Esophagus muscularis mucosa (tissue), 4 donors: ENCODE measurements around the gene YPEL4. TPM values are rescaled to one million over a fixed set of nuclear protein-coding genes. Genes with fewer than 3 reads are reported as not detected.

Experiments used
- DNase-seq: peaks from one replicate; pipeline ENCODE4 v3.0.0-alpha.2; 2017; ENCODE audit errors: extremely low spot score
- H3K27ac ChIP-seq, 4 donors: fragments of 200-600 bp; sonication (generic); replicated peaks in 1 of 4; 1 replicate in 3 of 4; 2 replicates in 1 of 4; pipeline ENCODE4 v1.5.1; 2016 to 2019; ENCODE audit warnings: mild to moderate bottlenecking in 1 of 4
- H3K27me3 ChIP-seq, 4 donors: fragments of 200-600 bp; sonication (generic); one replicate each; pipeline versions ENCODE4 v1.5.1 to v1.6.0; 2016 to 2019
- H3K36me3 ChIP-seq, 4 donors: fragments of 200-600 bp; sonication (generic); one replicate each; pipeline ENCODE4 v1.5.1; 2016 to 2019
- H3K4me1 ChIP-seq, 4 donors: fragments of 200-600 bp; sonication (generic); one replicate each; pipeline ENCODE4 v1.5.1; 2016 to 2019
- H3K4me3 ChIP-seq, 4 donors: fragments of 200-600 bp; sonication (generic); 1 replicate in 2 of 4; 2 replicates in 2 of 4; pipeline ENCODE4 v1.5.1; 2016 to 2019; ENCODE audit warnings: mild to moderate bottlenecking in 4 of 4, moderate library complexity in 1 of 4
- H3K9me3 ChIP-seq, 4 donors: fragments of 200-600 bp; sonication (generic); 1 replicate in 3 of 4; 2 replicates in 1 of 4; pipeline ENCODE4 v1.5.1; 2016 to 2019
- CTCF ChIP-seq, 3 experiments: fragments of 200-600 bp in 2 of 3; fragments of 450-650 bp in 1 of 3; sonication (generic) in 2 of 3; IDR thresholded peaks; one replicate each; pipeline ENCODE4 v1.5.1; 2017 to 2019; ENCODE audit warnings: antibody characterized with exemption in 3 of 3, mild to moderate bottlenecking in 2 of 3, moderate library complexity in 1 of 3
- EP300 ChIP-seq: sonication (generic); formaldehyde crosslinking; IDR thresholded peaks from one replicate; pipeline ENCODE4 v1.6.1; 2017; ENCODE audit warnings: antibody characterized with exemption
- POLR2A ChIP-seq: fragments of 450-650 bp; IDR thresholded peaks from one replicate; pipeline ENCODE4 v1.6.1; 2017; ENCODE audit warnings: antibody characterized with exemption, moderate library complexity, mild to moderate bottlenecking, low read depth
- POLR2AphosphoS5 ChIP-seq, 2 donors: sonication (generic); formaldehyde crosslinking; IDR thresholded peaks; one replicate each; pipeline ENCODE4 v1.6.1; 2017; ENCODE audit warnings: antibody characterized with exemption in 2 of 2
- WGBS: methylation state at CpG from one replicate; pipeline ENCODE4 v1.1.5; 2018; 5-methylcytosine and 5-hydroxymethylcytosine counted together
- intact Hi-C: fragments of 100-400 bp; cut with DNase I; formaldehyde crosslinking; loops from one replicate; pipeline ENCODE4 v1.15.1; 2023
- total RNA-seq, 4 donors: library from RNA; depleted of rRNA; stranded (reverse); fragments of >200 nt; gene quantifications; one replicate each; pipeline versions ENCODE4 v1.1.0 to v1.2.1, GENCODE V29; 2016

YPEL4 gene
- total RNA-seq, 4 donors from 2014 or later, result 0.50 to 2.5 (median 1.0) TPM

- Histone ChIP-seq H3K4me3 (no peak overlapping the region), H3K27ac (no peak overlapping the region), H3K9me3 (no peaks in the 10 kb centered on the region), H3K27me3 (no peaks in the 10 kb centered on the region), H3K4me1 (no peaks in the 10 kb centered on the region), H3K36me3 (peaks cover 33 to 66% (median 61%) of the 10 kb centered on the region in 4 donors)
- no peak for DNase-seq
- intact Hi-C loops, result no loop called here
- 67% methylated on average over 1 of the region's 1 CpG for WGBS
- TF ChIP-seq POLR2AphosphoS5 (IDR thresholded peaks at IDR 0.05) (no peak), EP300 (no peak), CTCF (IDR thresholded peaks at IDR 0.05) (no peak), POLR2A (no peak)
Observed at GRCh38 chr11:57615308-57615707, 34.4 kb downstream of the YPEL4 start.

DNA sequence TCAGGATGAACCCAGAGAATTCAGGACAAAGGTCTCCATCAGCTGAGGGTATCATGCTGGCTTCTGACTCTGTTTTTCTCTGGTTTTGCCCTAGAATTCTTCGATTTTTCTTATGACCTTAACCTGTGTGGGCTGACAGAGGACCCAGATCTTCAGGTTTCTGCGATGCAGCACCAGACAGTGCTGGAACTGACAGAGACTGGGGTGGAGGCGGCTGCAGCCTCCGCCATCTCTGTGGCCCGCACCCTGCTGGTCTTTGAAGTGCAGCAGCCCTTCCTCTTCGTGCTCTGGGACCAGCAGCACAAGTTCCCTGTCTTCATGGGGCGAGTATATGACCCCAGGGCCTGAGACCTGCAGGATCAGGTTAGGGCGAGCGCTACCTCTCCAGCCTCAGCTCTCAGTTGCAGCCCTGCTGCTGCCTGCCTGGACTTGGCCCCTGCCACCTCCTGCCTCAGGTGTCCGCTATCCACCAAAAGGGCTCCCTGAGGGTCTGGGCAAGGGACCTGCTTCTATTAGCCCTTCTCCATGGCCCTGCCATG lies 35.4 kb downstream of the YPEL4 start:
- Histone ChIP-seq H3K27ac (no peak overlapping the region), H3K4me1 (no peaks in the 10 kb centered on the region), H3K4me3 (no peak overlapping the region), H3K36me3 (peaks cover 30 to 75% (median 63%) of the 10 kb centered on the region in 4 donors), H3K9me3 (no peaks in the 10 kb centered on the region), H3K27me3 (no peaks in the 10 kb centered on the region)
- WGBS, result 86% methylated on average over 9 of the region's 10 CpGs
- intact Hi-C loops, result no loop called here
- no peak for TF ChIP-seq POLR2AphosphoS5 (IDR thresholded peaks at IDR 0.05)
- TF ChIP-seq POLR2A, result no peak
- TF ChIP-seq CTCF (IDR thresholded peaks at IDR 0.05), result no peak
- TF ChIP-seq EP300, result no peak
- no peak for DNase-seq

DNA sequence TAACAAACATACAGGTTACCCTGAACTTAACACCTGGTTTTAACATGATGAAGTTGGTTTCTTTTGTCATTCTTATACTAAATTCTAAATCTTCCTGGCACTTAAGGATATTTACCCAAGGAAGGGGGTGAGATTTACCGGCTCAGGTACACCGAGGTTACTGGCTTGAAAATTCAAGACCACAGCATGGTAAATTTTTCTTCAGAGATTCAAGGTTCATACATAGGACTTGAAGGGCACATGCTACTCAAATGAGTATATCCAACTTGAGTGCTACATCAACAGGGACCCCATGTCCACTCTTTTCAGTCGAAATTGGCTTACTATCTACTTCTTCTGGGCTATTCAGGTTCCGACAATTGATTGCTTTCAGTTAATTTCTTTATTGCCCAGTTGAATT lies 39.5 kb downstream of the YPEL4 start:
- WGBS, result 98% methylated on average over 4 of the region's 4 CpGs
- H3K4me1 ChIP-seq, result no peaks in the 10 kb centered on the region
- no peak for DNase-seq
- H3K27ac ChIP-seq, result no peak overlapping the region
- intact Hi-C loops, result no loop called here
- H3K9me3 ChIP-seq, result no peaks in the 10 kb centered on the region
- no peak overlapping the region for H3K4me3 ChIP-seq
- H3K36me3 ChIP-seq, result peaks cover 53 to 99% (median 76%) of the 10 kb centered on the region in 4 donors
- no peak for TF ChIP-seq POLR2AphosphoS5 (IDR thresholded peaks at IDR 0.05)
- no peak for TF ChIP-seq EP300
- no peaks in the 10 kb centered on the region for H3K27me3 ChIP-seq

GRCh38 chr11:57605028-57605420 lies 44.7 kb downstream of the YPEL4 start:
- intact Hi-C loops, result no loop called here
- Histone ChIP-seq H3K4me1 (peaks cover 0 to 2% (median 0%) of the 10 kb centered on the region in 4 donors), H3K4me3 (no peak overlapping the region), H3K9me3 (no peaks in the 10 kb centered on the region), H3K36me3 (peaks cover 24 to 82% (median 47%) of the 10 kb centered on the region in 4 donors), H3K27me3 (no peaks in the 10 kb centered on the region), H3K27ac (no peak overlapping the region)
- no peak for TF ChIP-seq CTCF (IDR thresholded peaks at IDR 0.05)
- no peak for TF ChIP-seq POLR2A
- no peak for TF ChIP-seq EP300
- no peak for TF ChIP-seq POLR2AphosphoS5 (IDR thresholded peaks at IDR 0.05)
- no peak for DNase-seq
- WGBS, result 94% methylated on average over 5 of the region's 5 CpGs

GRCh38 chr11:57604296-57605027 lies 45.2 kb downstream of the YPEL4 start:
- Histone ChIP-seq H3K27me3 (no peaks in the 10 kb centered on the region), H3K4me3 (no peak overlapping the region), H3K4me1 (peaks cover 0 to 8% (median 1%) of the 10 kb centered on the region in 4 donors), H3K27ac (peak overlapping the region in 1 of 4 donors; percentile 40), H3K9me3 (no peaks in the 10 kb centered on the region), H3K36me3 (peaks cover 24 to 79% (median 48%) of the 10 kb centered on the region in 4 donors)
- 54% methylated on average over 8 of the region's 8 CpGs for WGBS
- intact Hi-C loops, result loop anchor here (5.0 kb wide), 1 partner anchor 38 kb away; no protein-coding TSS in a partner anchor
- no peak for DNase-seq
- TF ChIP-seq POLR2A (no peak), CTCF (IDR thresholded peaks at IDR 0.05) (no peak), POLR2AphosphoS5 (IDR thresholded peaks at IDR 0.05) (no peak), EP300 (no peak)
